Activated naive CD4-positive, alpha-beta T cell treated with anti-CD3 and anti-CD28 coated beads, Interleukin-2, amount 10 ng/mL, durations not matched to agents 7 days and 5 days (primary cell): ENCODE results near the gene MEN1.

ENCODE experiments used
- CTCF ChIA-PET: fragments of 350-600 bp; sonication (Branson Sonifier 250); formaldehyde crosslinking; loops from one replicate; lab custom pipeline; 2021; ENCODE audit warnings: antibody characterized with exemption; lab: Charles Lee
- DNase-seq: peaks from one replicate; pipeline ENCODE4 v3.0.0-alpha.2; 2020
- H3K27ac Mint-ChIP-seq: one replicate; pipeline ENCODE4 v1.8.0; 2021; ENCODE audit warnings: mild to moderate bottlenecking, moderate library complexity, mixed read lengths
- H3K27me3 Mint-ChIP-seq: one replicate; pipeline ENCODE4 v1.8.0; 2021; ENCODE audit warnings: mild to moderate bottlenecking, mixed read lengths
- H3K36me3 Mint-ChIP-seq: one replicate; pipeline ENCODE4 v1.8.0; 2021; ENCODE audit warnings: mixed read lengths
- H3K4me1 Mint-ChIP-seq: one replicate; pipeline ENCODE4 v1.8.0; 2021; ENCODE audit warnings: mixed read lengths
- H3K4me3 Mint-ChIP-seq: one replicate; pipeline ENCODE4 v1.8.0; 2021; ENCODE audit warnings: mild to moderate bottlenecking, moderate library complexity, mixed read lengths
- H3K9me3 Mint-ChIP-seq: one replicate; pipeline ENCODE4 v1.8.0; 2021; ENCODE audit warnings: mixed read lengths

The MEN1 gene

DNA sequence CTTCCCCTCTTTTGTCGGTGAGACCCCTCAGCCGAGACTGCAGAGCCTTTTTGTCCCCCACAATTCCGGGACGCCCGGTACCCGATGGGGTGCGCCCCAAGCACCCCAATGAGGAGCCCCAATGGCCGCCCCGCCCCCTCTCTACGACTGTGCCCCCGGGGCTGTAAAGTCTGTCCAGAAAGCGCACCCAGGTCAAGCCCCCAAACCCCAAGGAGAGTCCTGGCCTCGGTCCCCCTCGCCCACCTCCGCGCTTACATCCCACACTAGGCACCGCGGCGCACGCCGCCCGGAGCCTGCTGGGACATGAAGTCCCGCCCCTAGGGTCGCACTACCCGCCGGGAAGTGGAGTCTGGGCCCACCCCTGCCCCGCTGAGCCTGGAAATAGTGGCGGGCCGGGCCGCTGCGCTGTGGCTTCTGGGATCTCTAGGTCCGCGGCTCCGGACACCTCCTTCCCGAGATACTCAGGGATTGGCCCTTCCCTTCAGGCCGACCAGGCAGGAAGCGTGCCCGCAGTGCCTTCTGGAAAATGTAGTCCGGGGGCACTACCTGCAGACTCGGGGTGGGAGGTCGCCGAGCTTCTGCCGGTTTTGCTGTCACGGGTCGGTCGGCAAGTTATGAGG is at the start of gene MEN1:
Gene MEN1 (minus strand): TSS at position 281 of the 620 bp plus-strand sequence. CDS start 442 bp downstream, outside the sequence.
- CTCF ChIA-PET, result interaction anchor here (1.0 kb wide), 1 partner anchor 37 kb away, joined by 3 read pairs; no protein-coding TSS in a partner anchor
- H3K27ac Mint-ChIP-seq, result peak within 1 kb of the TSS; percentile 92
- peaks cover 26% of the 10 kb centered on the region for H3K36me3 Mint-ChIP-seq
- no peaks in the 10 kb centered on the region for H3K27me3 Mint-ChIP-seq
- DNase-seq, result peak; percentile 91
- H3K9me3 Mint-ChIP-seq, result no peaks in the 10 kb centered on the region
- H3K4me1 Mint-ChIP-seq, result peaks cover 27% of the 10 kb centered on the region
- H3K4me3 Mint-ChIP-seq, result peak within 1 kb of the TSS; percentile 98

DNA sequence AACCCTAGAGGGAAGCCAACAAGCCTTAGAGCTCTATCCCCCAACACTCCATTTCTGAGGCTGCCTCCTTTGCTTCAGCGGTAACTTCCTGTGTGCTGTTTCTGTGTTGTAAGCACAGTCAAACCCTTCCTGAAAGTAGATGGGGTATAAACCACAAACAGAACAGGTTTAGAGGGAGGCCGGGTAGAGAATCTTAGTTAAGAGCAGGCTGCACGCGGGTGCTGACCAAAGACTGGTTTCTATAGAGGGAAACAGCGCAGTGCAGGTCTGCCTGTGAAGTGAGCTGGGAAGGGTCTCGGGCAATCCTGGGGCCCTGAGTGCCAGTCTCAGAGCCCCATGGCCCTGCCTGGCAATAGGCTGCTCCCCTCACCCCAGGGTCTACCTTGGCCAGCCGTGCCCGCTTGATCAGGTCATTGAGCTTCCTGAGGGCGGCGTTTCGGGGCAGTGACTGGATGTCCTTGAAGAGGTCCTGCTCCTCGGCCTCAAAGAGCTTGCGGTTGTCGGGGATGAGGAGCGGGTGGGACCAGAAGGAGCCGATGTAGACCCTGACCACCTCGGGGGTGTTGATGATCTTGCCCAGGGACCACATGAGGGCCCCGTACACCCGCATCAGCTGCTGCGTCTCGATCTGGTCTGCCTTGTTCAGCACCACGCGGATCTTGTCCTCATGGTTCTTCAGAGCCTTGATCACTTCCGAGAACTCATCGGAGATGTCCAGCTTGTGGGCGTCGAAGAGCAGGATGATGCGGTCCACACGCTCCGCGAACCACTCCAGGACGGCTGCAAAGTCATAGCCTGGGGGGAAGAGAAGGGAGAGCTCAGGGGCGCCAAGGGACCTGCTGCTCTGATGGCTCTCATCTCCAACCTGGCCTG is 49.4 kb upstream of the MEN1 start:
- DNase-seq, result peak; percentile 79
- CTCF ChIA-PET, result interaction anchor here (0.8 to 12.0 kb wide), 12 partner anchors 9 to 259 kb away, joined by 3 to 145 read pairs (median 4); partner anchors contain the start of genes EHD1, RASGRP2 and ZNHIT2
- Mint-ChIP-seq H3K27me3 (no peaks in the 10 kb centered on the region), H3K36me3 (peaks cover 49% of the 10 kb centered on the region), H3K4me3 (peak overlapping the region; percentile 75), H3K4me1 (peaks cover 95% of the 10 kb centered on the region), H3K27ac (peak overlapping the region; percentile 100), H3K9me3 (no peaks in the 10 kb centered on the region)

DNA sequence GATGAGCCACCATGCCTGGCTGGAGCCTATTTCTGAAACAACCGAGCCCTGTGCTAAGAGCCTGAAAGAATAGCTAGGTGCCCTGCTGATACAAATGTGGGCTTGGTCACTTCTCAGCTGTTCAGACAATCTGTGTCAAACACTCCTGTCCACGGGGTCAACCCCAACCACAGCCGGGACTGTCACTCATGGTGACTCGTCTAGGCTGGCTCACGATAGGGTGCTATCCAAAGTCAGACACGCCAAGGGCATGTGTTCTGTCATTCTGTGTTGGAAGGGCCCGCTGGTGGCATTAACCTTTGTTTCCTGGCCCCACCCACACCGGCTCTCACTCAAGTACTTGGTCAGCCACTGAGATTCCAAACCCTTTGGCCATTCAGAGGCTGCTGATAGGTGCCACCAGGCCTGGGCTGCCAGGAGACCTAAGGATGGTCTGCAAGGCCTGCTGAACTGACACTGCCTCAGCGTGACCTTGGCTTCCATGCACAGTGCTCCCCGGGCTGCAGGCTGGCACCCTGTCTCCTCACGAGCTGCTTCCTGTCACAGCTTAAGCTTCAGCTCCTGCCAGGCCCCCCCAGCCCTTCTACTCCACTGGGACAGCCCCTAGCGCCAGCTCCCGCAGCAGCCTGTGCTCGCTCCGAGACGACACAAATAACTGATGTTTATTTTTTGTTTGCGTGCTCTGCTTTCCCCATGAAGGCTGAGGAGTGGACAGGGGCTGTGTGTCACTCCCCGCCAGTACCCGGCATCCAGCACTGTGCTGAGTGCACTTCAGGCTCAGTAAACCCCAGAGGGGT is 48.3 kb upstream of the MEN1 start:
- H3K4me1 Mint-ChIP-seq, result peaks cover 95% of the 10 kb centered on the region
- H3K27ac Mint-ChIP-seq, result peak overlapping the region; percentile 100
- CTCF ChIA-PET, result interaction anchor here (0.8 to 12.0 kb wide), 12 partner anchors 10 to 259 kb away, joined by 3 to 145 read pairs (median 4); partner anchors contain the start of genes EHD1, RASGRP2 and ZNHIT2
- no peaks in the 10 kb centered on the region for H3K9me3 Mint-ChIP-seq
- DNase-seq, result peak; percentile 80
- peak overlapping the region; percentile 75 for H3K4me3 Mint-ChIP-seq
- H3K36me3 Mint-ChIP-seq, result peaks cover 56% of the 10 kb centered on the region
- H3K27me3 Mint-ChIP-seq, result no peaks in the 10 kb centered on the region

GRCh38 chr11:64857485-64857884 is 47.1 kb upstream of the MEN1 start:
- H3K4me1 Mint-ChIP-seq, result peaks cover 95% of the 10 kb centered on the region
- no peaks in the 10 kb centered on the region for H3K9me3 Mint-ChIP-seq
- H3K36me3 Mint-ChIP-seq, result peaks cover 68% of the 10 kb centered on the region
- CTCF ChIA-PET, result interaction anchor here (0.7 to 16.4 kb wide), 3 partner anchors 9 to 30 kb away, joined by 4 to 592 read pairs (median 106); partner anchors contain the start of gene EHD1
- H3K27me3 Mint-ChIP-seq, result no peaks in the 10 kb centered on the region
- DNase-seq, result no peak
- no peak overlapping the region for H3K4me3 Mint-ChIP-seq
- H3K27ac Mint-ChIP-seq, result peak overlapping the region; percentile 88

DNA sequence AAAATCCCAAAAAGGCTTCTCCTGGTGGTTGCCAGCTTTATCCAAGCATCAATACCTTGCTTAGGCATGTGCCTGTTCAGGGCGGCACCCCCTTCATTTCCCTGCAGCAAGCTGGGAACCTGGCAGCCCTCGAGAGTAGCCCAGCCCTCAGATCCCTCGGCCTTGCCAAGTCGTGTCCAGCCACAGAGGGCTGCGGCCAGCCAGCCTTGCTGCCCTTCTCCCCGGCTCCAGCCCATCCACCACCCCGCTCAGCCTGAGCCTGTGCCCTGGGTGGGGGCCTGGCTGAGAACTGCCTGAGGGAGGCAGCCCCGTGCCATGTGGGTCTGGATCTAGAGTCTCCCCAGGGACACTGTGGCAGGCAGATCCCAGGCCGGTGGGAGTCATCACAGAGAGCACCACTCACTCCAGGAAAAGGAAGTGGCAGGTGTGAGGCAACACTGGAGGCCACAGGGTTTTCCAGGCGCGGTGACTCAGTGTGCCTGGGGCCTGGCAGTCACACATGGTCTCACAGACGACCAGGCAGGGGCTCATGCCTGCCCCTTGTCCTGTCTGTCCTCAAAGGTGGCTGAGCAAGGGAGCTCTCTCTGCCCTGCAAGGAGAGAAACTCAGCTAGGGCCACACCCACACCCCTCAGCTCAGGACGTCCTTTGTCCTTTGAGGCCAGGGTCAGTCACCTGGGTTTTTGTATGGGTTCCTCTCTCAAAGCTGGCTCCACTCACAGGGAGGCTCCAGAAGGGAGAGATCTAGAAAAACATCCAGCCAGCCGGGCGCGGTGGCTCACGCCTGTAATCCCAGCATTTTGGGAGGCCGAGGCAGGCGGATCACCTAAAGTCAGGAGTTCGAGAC is 46.3 kb upstream of the MEN1 start:
- H3K4me1 Mint-ChIP-seq, result peaks cover 97% of the 10 kb centered on the region
- CTCF ChIA-PET, result interaction anchor here (0.7 to 16.4 kb wide), 5 partner anchors 9 to 31 kb away, joined by 3 to 592 read pairs (median 4); partner anchors contain the start of gene EHD1
- H3K36me3 Mint-ChIP-seq, result peaks cover 71% of the 10 kb centered on the region
- no peaks in the 10 kb centered on the region for H3K27me3 Mint-ChIP-seq
- H3K9me3 Mint-ChIP-seq, result no peaks in the 10 kb centered on the region
- DNase-seq, result no peak
- peak overlapping the region; percentile 86 for H3K27ac Mint-ChIP-seq
- peak overlapping the region; percentile 12 for H3K4me3 Mint-ChIP-seq

DNA sequence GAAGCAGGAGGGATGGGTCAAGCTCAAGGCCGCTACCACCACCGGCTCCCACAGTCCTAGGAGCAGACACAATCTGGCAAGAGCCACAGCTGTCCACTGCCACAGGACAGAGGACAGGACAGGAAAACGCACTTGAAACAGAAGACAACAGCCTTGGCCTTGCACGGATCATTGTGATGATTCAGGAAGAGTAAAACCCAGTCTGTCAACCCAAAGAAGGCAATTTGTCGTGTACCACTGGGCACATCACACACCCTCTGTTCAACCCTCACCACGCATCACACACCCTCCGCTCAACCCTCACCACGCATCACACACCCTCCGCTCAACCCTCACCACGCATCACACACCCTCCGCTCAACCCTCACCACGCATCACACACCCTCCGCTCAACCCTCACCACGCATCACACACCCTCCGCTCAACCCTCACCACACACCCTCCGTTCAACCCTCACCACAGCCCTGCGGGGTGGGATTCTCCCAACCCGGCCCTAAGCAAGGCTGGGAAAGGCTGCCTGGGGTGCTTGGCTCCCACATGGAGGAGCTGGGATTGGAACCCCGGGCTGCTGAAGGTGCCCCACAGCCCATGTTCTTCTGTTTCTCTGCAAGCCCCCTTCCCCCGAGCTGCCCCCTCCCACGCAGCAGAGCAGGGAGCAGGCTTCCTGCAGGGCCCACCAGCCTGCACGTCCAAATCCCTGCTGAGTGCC is 45.4 kb upstream of the MEN1 start:
- Mint-ChIP-seq H3K4me1 (peaks cover 97% of the 10 kb centered on the region), H3K4me3 (peak overlapping the region; percentile 32), H3K36me3 (peaks cover 71% of the 10 kb centered on the region), H3K9me3 (no peaks in the 10 kb centered on the region), H3K27ac (peak overlapping the region; percentile 86), H3K27me3 (no peaks in the 10 kb centered on the region)
- no peak for DNase-seq
- CTCF ChIA-PET, result interaction anchor here (0.9 to 16.4 kb wide), 4 partner anchors 8 to 31 kb away, joined by 3 to 592 read pairs (median 4); partner anchors contain the start of gene EHD1

DNA sequence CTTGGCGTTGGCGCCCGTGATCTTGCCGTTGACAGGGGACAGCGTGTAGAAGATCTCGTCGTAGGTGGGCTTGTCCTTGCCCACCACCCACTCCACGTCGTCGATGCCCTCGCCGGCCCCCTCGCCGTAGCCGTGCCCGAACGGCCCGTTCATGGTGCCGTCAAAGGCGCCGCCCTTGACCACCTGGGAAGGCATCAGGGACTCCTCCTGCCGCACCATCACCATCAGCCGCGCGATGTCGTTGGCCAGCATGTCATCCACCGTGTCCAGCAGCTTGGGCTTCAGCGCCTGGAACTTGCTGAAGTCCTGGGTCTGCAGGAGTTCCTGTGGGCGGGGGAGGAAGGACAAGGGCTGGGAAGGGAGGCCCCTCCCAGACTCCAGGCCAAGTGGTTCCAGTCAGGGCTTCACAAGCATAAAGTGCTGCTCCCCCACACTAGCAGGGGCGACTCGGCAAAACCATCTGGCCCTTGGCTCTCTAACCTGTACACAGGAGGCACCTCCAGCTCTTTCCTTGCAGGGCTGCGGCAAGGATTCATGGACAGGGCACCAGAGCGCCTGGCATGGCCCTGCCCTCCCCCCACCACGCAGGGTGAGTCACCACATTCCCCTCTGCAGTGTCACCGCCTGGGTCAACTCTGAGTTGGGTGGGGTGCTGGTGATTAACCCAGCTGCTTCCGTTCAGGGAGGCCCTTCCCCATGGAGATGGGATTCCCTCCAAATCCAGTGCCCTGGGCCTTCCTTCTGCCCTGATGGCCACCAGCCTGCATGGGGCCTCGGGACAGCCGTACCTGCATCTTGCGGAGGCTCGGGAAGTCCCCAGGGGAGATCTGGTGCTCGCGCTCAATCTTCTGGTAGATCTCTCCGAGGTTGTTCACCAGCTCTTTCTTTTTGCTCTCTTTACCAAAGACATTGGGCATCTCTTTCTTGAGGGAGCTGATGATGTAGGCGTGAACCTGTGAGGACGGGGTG is 44.5 kb upstream of the MEN1 start:
- peak overlapping the region; percentile 88 for H3K27ac Mint-ChIP-seq

GRCh38 chr11:64854157-64854533 is 43.8 kb upstream of the MEN1 start:
- H3K4me1 Mint-ChIP-seq, result peaks cover 96% of the 10 kb centered on the region
- peak overlapping the region; percentile 88 for H3K27ac Mint-ChIP-seq
- H3K36me3 Mint-ChIP-seq, result peaks cover 60% of the 10 kb centered on the region
- no peaks in the 10 kb centered on the region for H3K9me3 Mint-ChIP-seq
- CTCF ChIA-PET, result interaction anchor here (1.3 to 16.4 kb wide), 2 partner anchors 10 to 33 kb away, joined by 7 to 592 read pairs; partner anchors contain the start of gene EHD1
- no peak overlapping the region for H3K4me3 Mint-ChIP-seq
- no peaks in the 10 kb centered on the region for H3K27me3 Mint-ChIP-seq
- DNase-seq, result no peak

More for the DNA sequence above, 44.5 kb upstream of the MEN1 start:
- Mint-ChIP-seq H3K36me3 (peaks cover 66% of the 10 kb centered on the region), H3K27me3 (no peaks in the 10 kb centered on the region), H3K4me1 (peaks cover 96% of the 10 kb centered on the region), H3K4me3 (no peak overlapping the region), H3K9me3 (no peaks in the 10 kb centered on the region)
- CTCF ChIA-PET, result interaction anchor here (16.4 kb wide), 1 partner anchor 32 kb away, joined by 592 read pairs; the partner anchor contains the start of gene EHD1
- DNase-seq, result no peak

DNA sequence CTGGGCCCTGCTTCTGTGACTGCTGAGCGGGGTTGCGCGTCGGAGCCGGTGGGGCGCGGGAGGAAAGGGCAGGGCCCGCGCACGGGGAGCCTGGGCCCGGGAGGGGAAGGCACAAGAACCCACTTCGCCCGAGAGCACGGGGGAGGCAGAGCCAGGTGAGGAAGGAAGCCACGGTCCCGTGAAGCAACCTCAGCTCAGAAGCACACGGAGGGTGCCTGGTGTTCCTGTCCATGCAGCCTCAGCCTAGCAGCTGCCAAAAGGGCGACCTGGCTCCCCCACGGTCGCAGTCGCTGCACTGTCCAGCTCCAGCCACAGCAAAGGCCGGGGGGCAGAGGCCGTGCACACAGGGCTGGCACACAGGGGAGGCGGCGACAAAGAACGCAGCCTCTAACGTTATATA is 43.4 kb upstream of the MEN1 start:
- H3K27ac Mint-ChIP-seq, result peak overlapping the region; percentile 88
- H3K4me3 Mint-ChIP-seq, result peak overlapping the region; percentile 31
- H3K9me3 Mint-ChIP-seq, result no peaks in the 10 kb centered on the region
- H3K36me3 Mint-ChIP-seq, result peaks cover 56% of the 10 kb centered on the region
- CTCF ChIA-PET, result interaction anchor here (1.0 to 16.4 kb wide), 6 partner anchors 9 to 257 kb away, joined by 3 to 592 read pairs (median 5); partner anchors contain the start of genes CDC42BPG and EHD1
- no peaks in the 10 kb centered on the region for H3K27me3 Mint-ChIP-seq
- H3K4me1 Mint-ChIP-seq, result peaks cover 96% of the 10 kb centered on the region
- DNase-seq, result peak; percentile 54

GRCh38 chr11:64852804-64853509 is 42.6 kb upstream of the MEN1 start:
- Mint-ChIP-seq H3K9me3 (no peaks in the 10 kb centered on the region), H3K4me1 (peaks cover 95% of the 10 kb centered on the region), H3K27ac (peak overlapping the region; percentile 88), H3K36me3 (peaks cover 53% of the 10 kb centered on the region), H3K27me3 (no peaks in the 10 kb centered on the region), H3K4me3 (peak overlapping the region; percentile 31)
- no peak for DNase-seq
- CTCF ChIA-PET, result interaction anchor here (0.6 to 16.4 kb wide), 7 partner anchors 9 to 257 kb away, joined by 3 to 592 read pairs (median 4); partner anchors contain the start of genes CDC42BPG and EHD1
